Measurements from ENCODE around the gene EXOC8. TPM values are rescaled to one million over a fixed set of nuclear protein-coding genes. Genes with fewer than 3 reads are reported as not detected.

Gene EXOC8, protein sequence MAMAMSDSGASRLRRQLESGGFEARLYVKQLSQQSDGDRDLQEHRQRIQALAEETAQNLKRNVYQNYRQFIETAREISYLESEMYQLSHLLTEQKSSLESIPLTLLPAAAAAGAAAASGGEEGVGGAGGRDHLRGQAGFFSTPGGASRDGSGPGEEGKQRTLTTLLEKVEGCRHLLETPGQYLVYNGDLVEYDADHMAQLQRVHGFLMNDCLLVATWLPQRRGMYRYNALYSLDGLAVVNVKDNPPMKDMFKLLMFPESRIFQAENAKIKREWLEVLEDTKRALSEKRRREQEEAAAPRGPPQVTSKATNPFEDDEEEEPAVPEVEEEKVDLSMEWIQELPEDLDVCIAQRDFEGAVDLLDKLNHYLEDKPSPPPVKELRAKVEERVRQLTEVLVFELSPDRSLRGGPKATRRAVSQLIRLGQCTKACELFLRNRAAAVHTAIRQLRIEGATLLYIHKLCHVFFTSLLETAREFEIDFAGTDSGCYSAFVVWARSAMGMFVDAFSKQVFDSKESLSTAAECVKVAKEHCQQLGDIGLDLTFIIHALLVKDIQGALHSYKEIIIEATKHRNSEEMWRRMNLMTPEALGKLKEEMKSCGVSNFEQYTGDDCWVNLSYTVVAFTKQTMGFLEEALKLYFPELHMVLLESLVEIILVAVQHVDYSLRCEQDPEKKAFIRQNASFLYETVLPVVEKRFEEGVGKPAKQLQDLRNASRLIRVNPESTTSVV
- 8.1 and 12.6 TPM in 2 replicates for total RNA-seq

DNA sequence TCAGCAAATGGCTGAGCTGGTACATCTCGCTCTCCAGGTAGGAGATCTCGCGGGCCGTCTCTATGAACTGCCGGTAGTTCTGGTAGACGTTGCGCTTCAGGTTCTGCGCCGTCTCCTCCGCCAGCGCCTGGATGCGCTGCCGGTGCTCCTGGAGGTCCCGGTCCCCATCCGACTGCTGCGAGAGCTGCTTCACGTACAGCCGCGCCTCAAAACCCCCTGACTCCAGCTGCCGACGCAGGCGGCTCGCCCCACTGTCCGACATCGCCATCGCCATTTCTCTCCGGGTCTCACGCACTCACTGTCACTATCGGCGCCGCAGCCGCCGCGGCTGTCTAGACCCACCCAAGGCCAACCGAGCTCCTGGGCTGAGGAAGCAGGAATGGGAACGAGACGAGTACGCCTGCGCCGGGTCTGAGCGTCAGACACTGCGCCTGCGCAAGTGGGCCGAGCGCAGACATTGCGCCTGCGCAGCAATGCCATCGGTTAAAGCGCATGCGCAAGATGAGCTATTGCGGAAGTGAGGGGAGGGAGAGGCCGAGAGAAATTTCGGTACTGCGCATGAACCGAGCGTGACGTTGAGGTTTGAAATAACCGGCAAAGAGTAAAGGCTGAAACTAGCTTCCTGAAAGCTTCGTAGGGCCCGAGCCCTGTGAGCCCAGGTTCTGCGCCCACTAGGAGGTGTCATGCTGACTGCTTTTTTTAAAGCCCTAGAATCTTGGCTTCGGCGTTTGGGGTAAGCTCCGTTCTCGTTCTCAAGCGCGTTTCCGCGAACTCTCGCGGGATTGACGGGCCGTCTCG is at the start of gene EXOC8:
TSS of gene EXOC8 (minus strand) at position 381 of the 798 bp plus-strand sequence. CDS start at position 274, 107 bp downstream.

DNA sequence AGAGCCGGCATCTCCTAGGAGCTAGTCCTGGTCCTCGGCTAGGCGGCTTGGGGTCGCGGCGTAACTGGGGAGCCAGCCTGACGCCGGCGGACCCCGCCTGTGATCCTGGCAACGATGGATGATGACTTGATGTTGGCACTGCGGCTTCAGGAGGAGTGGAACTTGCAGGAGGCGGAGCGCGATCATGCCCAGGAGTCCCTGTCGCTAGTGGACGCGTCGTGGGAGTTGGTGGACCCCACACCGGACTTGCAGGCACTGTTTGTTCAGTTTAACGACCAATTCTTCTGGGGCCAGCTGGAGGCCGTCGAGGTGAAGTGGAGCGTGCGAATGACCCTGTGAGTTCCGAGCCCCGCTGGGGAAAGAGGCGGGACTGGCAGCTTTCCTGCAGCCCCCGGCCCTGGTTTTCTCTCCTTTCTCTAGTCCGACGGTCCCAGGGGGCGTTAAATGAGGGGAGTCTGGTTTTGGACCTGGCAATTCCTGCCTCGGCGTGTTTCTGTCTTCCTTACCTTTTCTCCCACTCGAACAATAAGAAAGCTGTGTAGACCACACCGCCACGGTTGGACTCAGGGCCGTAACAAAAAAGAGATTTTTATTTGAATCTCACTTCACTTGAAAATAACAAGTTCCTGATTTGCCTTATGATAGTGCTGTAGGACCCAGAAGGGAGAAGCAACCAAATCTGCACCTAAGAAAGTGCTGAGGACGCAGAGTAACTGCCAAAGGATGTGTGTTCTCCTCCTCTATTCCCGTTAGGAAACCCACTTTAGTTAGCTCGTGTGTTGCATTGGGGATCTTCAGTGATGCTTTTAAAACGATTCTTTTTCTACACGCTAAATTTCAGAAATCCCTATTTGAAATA is 847 bp upstream of the EXOC8 start, which contains the start of gene SPRTN:
TSS of gene SPRTN (plus strand) at position 24 of the 859 bp plus-strand sequence. CDS start at position 115, 91 bp downstream.

Other genes with a start within 250 kb of the EXOC8 start
- not detected in 2 replicates for gene TRIM67, start 175.8 kb downstream of the EXOC8 start, total RNA-seq
- gene GNPAT, start 96.6 kb downstream of the EXOC8 start, total RNA-seq = 34.7 and 41.9 TPM in 2 replicates
- 9.4 and 12.8 TPM in 2 replicates for gene SPRTN, start 441 bp upstream of the EXOC8 start, total RNA-seq
- gene EGLN1, start 84.4 kb upstream of the EXOC8 start, total RNA-seq = 29.5 and 39.5 TPM in 2 replicates
- 22.6 and 27.4 TPM in 2 replicates for gene TSNAX, start 190.8 kb upstream of the EXOC8 start, total RNA-seq